ENCODE data around the gene IPPK.

DNA sequence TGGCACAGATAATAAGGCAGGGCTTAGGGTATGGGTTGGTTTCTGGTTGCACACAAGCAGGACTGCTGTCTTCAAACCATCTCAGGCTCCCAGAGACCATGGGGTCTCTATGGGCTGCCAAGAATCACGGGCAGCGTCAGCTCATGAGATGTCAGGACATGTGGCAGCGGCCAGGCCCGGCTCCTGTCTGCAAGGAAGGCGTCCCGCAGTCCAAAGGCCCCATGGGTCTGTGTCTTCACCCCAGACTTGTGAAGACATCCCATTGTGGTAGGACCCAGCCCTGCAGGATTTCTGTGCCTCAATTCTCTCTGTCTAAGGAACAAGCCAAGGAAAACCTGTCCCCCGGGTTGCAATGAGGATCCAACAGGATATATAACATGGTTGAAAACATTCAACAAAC is 32.6 kb downstream of the IPPK start:
- TF ChIP-seq, protein P1, sequence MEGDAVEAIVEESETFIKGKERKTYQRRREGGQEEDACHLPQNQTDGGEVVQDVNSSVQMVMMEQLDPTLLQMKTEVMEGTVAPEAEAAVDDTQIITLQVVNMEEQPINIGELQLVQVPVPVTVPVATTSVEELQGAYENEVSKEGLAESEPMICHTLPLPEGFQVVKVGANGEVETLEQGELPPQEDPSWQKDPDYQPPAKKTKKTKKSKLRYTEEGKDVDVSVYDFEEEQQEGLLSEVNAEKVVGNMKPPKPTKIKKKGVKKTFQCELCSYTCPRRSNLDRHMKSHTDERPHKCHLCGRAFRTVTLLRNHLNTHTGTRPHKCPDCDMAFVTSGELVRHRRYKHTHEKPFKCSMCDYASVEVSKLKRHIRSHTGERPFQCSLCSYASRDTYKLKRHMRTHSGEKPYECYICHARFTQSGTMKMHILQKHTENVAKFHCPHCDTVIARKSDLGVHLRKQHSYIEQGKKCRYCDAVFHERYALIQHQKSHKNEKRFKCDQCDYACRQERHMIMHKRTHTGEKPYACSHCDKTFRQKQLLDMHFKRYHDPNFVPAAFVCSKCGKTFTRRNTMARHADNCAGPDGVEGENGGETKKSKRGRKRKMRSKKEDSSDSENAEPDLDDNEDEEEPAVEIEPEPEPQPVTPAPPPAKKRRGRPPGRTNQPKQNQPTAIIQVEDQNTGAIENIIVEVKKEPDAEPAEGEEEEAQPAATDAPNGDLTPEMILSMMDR (IDR thresholded peaks at IDR 0.05) = no peak
- TF ChIP-seq EZH2 (IDR thresholded peaks at IDR 0.05; ENCODE audit: borderline replicate concordance, insufficient read depth, low read depth, low read length, poor library complexity, severe bottlenecking) = no peak
